Pancreas (tissue), 10 donors: Measurements from ENCODE around the gene ZBED4. TPM values are rescaled to one million over a fixed set of nuclear protein-coding genes. Genes with fewer than 3 reads are reported as not detected.

ENCODE experiments used
- ATAC-seq, 4 donors: fragments of 200-7000 bp; cut with Tn5 transposase; one replicate each; pipeline versions ENCODE4 v1.8.0 to v1.9.1; 2020; ENCODE audit warnings: mild to moderate bottlenecking in 4 of 4, moderate library complexity in 4 of 4
- DNase-seq, 6 donors: peaks; one replicate each; pipeline ENCODE4 v3.0.0-alpha.2; 2020
- FAIRE-seq: peaks from 2 replicates; lab custom pipeline; 2012; peaks lifted over from hg19 to GRCh38; lab: Jason Lieb, UNC
- H3K27ac ChIP-seq, 4 donors: fragments of 200-600 bp; sonication (generic); 1 replicate in 3 of 4; 2 replicates in 1 of 4; pipeline versions ENCODE4 v1.5.0 to v1.8.0; 2020
- H3K27me3 ChIP-seq, 4 donors: fragments of 200-600 bp; one replicate each; pipeline ENCODE4 v1.8.0; 2021
- H3K36me3 ChIP-seq, 3 donors: fragments of 200-600 bp; sonication (generic) in 1 of 3; one replicate each; pipeline versions ENCODE4 v1.5.0 to v1.8.0; 2020 to 2021
- H3K4me1 ChIP-seq, 3 donors: fragments of 200-600 bp; one replicate each; pipeline ENCODE4 v1.8.0; 2021
- H3K4me3 ChIP-seq, 4 donors: fragments of 200-600 bp; sonication (generic) in 2 of 4; one replicate each; pipeline versions ENCODE4 v1.5.0 to v1.8.0; 2020 to 2021
- H3K9me3 ChIP-seq, 4 donors: fragments of 200-600 bp; one replicate each; pipeline ENCODE4 v1.8.0; 2021
- WGBS, 2 donors: extraction: QIAGEN DNeasy Blood & Tissue Kit; methylation state at CpG; one replicate each; pipeline ENCODE4 v1.1.7; 2013; 5-methylcytosine and 5-hydroxymethylcytosine counted together
- intact Hi-C, 3 donors: fragments of 100-400 bp; cut with DNase I; formaldehyde crosslinking; loops; one replicate each; pipeline versions ENCODE4 v1.11.1 to v1.14.2; 2022
- polyA plus RNA-seq, 2 donors: library from polyadenylated mRNA; stranded (reverse); fragments of 200-250 nt; gene quantifications; one replicate each; pipeline ENCODE4 v1.2.3, GENCODE V29; 2013
- total RNA-seq, 6 donors: library from RNA; stranded (reverse); fragmentation: NEBNext Ultra II Directional in 4 of 6; extraction: Animal tissue kit (Norgen Biotek cat#: 25700) in 4 of 6; gene quantifications; one replicate each; pipeline versions ENCODE4 v1.2.1 to v1.2.4, GENCODE V29; 2021 to 2023
- TF ChIP-seq, protein P1 (sequence below), 4 donors: fragments of 200-600 bp; sonication (generic) in 3 of 4; IDR thresholded peaks; one replicate each; pipeline versions ENCODE4 v1.5.0 to v1.8.0; 2021; ENCODE audit warnings: antibody characterized with exemption in 4 of 4
- donor health status: healthy with polysubstance abuse.
- donor health status: DM: no; HTN: no; CAD: no; lungs with moderate emphysema.
- donor health status: DM: no; HTN: no; CAD: no.
- donor health status: control.
- donor health status: control.
- donor health status: Bipolar disorder and iron deficiency.
- donor health status: DM: yes; HTN: yes; CAD: no.
- donor health status: DM: no; HTN: no; CAD: no.
- donor health status: DM: no; HTN: no; CAD: no.
- donor health status: DM: yes; HTN: yes; CAD: no.

ZBED4 gene
- total and polyA plus RNA-seq, 8 donors: 2.4 to 7.2 (median 4.5) TPM

DNA sequence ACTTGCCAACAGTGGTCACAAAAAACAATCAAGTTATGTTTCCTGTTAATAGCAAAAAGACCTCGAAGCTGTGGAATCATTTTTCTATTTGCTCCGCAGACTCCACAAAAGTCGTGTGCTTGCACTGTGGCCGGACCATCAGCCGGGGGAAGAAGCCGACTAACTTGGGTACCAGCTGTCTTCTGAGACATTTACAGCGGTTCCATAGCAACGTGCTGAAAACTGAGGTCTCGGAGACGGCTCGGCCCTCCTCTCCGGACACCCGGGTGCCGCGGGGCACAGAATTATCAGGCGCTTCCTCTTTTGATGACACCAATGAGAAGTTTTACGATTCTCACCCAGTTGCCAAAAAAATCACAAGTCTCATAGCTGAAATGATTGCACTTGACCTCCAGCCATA, 31.6 kb downstream of the ZBED4 start:
- H3K27ac ChIP-seq: no peak overlapping the region
- no peak for DNase-seq
- no peaks in the 10 kb centered on the region for H3K27me3 ChIP-seq
- no peak for ATAC-seq
- no peak for FAIRE-seq
- H3K36me3 ChIP-seq: peaks cover 0 to 17% (median 5%) of the 10 kb centered on the region in 3 donors
- H3K9me3 ChIP-seq: no peaks in the 10 kb centered on the region
- intact Hi-C loops: no loop called here
- H3K4me3 ChIP-seq: no peak overlapping the region
- TF ChIP-seq, protein P1, sequence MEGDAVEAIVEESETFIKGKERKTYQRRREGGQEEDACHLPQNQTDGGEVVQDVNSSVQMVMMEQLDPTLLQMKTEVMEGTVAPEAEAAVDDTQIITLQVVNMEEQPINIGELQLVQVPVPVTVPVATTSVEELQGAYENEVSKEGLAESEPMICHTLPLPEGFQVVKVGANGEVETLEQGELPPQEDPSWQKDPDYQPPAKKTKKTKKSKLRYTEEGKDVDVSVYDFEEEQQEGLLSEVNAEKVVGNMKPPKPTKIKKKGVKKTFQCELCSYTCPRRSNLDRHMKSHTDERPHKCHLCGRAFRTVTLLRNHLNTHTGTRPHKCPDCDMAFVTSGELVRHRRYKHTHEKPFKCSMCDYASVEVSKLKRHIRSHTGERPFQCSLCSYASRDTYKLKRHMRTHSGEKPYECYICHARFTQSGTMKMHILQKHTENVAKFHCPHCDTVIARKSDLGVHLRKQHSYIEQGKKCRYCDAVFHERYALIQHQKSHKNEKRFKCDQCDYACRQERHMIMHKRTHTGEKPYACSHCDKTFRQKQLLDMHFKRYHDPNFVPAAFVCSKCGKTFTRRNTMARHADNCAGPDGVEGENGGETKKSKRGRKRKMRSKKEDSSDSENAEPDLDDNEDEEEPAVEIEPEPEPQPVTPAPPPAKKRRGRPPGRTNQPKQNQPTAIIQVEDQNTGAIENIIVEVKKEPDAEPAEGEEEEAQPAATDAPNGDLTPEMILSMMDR (IDR thresholded peaks at IDR 0.05): no peak
- 97 to 98% methylated on average over 17 of the region's 17 CpGs for WGBS, 2 donors
- H3K4me1 ChIP-seq: no peaks in the 10 kb centered on the region

DNA sequence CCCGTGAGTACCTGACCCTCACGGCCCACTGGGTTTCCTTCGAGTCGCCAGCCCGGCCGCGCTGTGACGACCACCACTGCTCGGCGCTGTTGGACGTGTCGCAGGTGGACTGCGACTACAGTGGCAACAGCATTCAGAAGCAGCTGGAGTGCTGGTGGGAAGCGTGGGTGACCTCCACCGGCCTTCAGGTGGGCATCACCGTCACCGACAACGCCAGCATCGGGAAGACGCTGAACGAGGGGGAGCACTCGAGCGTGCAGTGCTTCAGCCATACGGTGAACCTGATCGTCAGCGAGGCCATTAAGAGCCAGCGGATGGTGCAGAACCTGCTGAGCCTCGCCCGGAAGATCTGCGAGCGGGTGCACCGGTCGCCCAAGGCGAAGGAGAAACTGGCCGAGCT, 32.2 kb downstream of the ZBED4 start:
- Histone ChIP-seq H3K27me3 (no peaks in the 10 kb centered on the region), H3K36me3 (peaks cover 0 to 17% (median 5%) of the 10 kb centered on the region in 3 donors), H3K4me1 (no peaks in the 10 kb centered on the region), H3K9me3 (no peaks in the 10 kb centered on the region), H3K4me3 (no peak overlapping the region), H3K27ac (no peak overlapping the region)
- intact Hi-C loops: no loop called here
- DNase-seq: no peak
- FAIRE-seq: no peak
- TF ChIP-seq, protein P1 (IDR thresholded peaks at IDR 0.05): no peak
- no peak for ATAC-seq
- 98% methylated on average over 35 of the region's 35 CpGs for WGBS, 2 donors

GRCh38 chr22:49886346-49887063, 32.9 kb downstream of the ZBED4 start:
- no peak overlapping the region for H3K27ac ChIP-seq
- DNase-seq (no peak), FAIRE-seq (no peak)

GRCh38 chr22:49887064-49887451, 33.4 kb downstream of the ZBED4 start:
- H3K4me3 ChIP-seq: no peak overlapping the region
- H3K4me1 ChIP-seq: no peaks in the 10 kb centered on the region
- ATAC-seq (no peak), FAIRE-seq (no peak), DNase-seq (no peak)
- no peaks in the 10 kb centered on the region for H3K9me3 ChIP-seq
- no peak overlapping the region for H3K27ac ChIP-seq
- H3K36me3 ChIP-seq: peaks cover 0 to 17% (median 5%) of the 10 kb centered on the region in 3 donors
- 97 to 99% methylated on average over 14 of the region's 14 CpGs for WGBS, 2 donors
- TF ChIP-seq, protein P1 (IDR thresholded peaks at IDR 0.05): no peak
- H3K27me3 ChIP-seq: no peaks in the 10 kb centered on the region
- intact Hi-C loops: no loop called here

More at GRCh38 chr22:49886346-49887063, 32.9 kb downstream of the ZBED4 start:
- Histone ChIP-seq H3K4me1 (no peaks in the 10 kb centered on the region), H3K9me3 (no peaks in the 10 kb centered on the region), H3K4me3 (no peak overlapping the region), H3K27me3 (no peaks in the 10 kb centered on the region), H3K36me3 (peaks cover 0 to 17% (median 5%) of the 10 kb centered on the region in 3 donors)
- TF ChIP-seq, protein P1 (IDR thresholded peaks at IDR 0.05): no peak
- 97 to 98% methylated on average over 41 of the region's 41 CpGs for WGBS, 2 donors
- ATAC-seq: no peak
- intact Hi-C loops: no loop called here

- ATAC-seq (no peak), FAIRE-seq (no peak), DNase-seq (no peak)
- Histone ChIP-seq H3K4me3 (no peak overlapping the region), H3K9me3 (no peaks in the 10 kb centered on the region), H3K4me1 (no peaks in the 10 kb centered on the region), H3K27ac (no peak overlapping the region), H3K27me3 (no peaks in the 10 kb centered on the region), H3K36me3 (peaks cover 0 to 17% (median 5%) of the 10 kb centered on the region in 3 donors)
- intact Hi-C loops: no loop called here
- 97% methylated on average over 9 of the region's 9 CpGs for WGBS, 2 donors
- TF ChIP-seq, protein P1 (IDR thresholded peaks at IDR 0.05): no peak
Observed at GRCh38 chr22:49887702-49888101, 34.1 kb downstream of the ZBED4 start.
